Mammary epithelial cell (primary cell): ENCODE data around the gene AUTS2.

Experiments
- CTCF ChIP-seq, 2 donors: IDR thresholded peaks in 1 of 2; conservative IDR thresholded peaks in 1 of 2; 2 replicates each; pipeline ENCODE4 v1.5.1; 2011 to 2012; ENCODE audit warnings: inconsistent platforms in 2 of 2, low read length in 2 of 2, mild to moderate bottlenecking in 2 of 2, control low read depth in 1 of 2, low read depth in 1 of 2; ENCODE audit not compliant: insufficient read depth in 1 of 2; ENCODE audit errors: extremely low read depth in 1 of 2
- EZH2 ChIP-seq: IDR thresholded peaks from 2 replicates; pipeline ENCODE4 v1.6.1; 2012; ENCODE audit warnings: low read length, inconsistent platforms, borderline replicate concordance

- TF ChIP-seq CTCF (conservative IDR thresholded peaks at IDR 0.05 in 1 of 2, IDR thresholded peaks at IDR 0.05 in 1 of 2; ENCODE audit: extremely low read depth in 1 of 2, insufficient read depth in 1 of 2, low read depth in 1 of 2, low read length in 2 of 2) (no peak), EZH2 (no peak)
These were observed 76.5 kb downstream of the AUTS2 start for GRCh38 chr7:69674701-69675182.
